Stimulated activated CD4-positive, alpha-beta T cell treated with anti-CD3 and anti-CD28 coated beads, TNF-alpha, amount 100 ng/mL, for 24 hours (primary cell): ENCODE results near the gene SRR.

Source experiments
- DNase-seq, 3 experiments: peaks; one replicate each; pipeline ENCODE4 v3.0.0-alpha.2; 2020; ENCODE audit warnings: low read depth in 3 of 3

Gene SRR

DNA sequence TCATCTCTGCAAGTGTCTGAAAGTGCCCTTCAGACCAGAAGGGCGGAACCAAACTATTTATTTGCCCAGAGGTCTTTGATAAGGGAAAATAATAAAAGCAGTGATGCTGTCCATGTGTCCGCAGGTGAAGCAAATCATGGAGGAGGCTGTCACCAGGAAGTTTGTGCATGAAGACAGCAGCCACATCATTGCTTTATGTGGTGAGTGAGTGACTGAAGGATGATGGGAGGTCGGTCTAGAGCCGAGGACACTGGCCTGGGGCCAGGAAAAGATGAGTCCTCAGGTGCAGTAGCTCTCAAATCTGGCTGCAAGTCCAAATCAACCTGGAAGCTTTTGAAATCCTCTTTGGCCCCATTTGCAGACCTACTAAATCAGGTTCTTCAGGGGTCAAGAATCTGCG lies 39.7 kb downstream of the SRR start:
- peak in 1 of 3 experiments; percentile 52 for DNase-seq

DNA sequence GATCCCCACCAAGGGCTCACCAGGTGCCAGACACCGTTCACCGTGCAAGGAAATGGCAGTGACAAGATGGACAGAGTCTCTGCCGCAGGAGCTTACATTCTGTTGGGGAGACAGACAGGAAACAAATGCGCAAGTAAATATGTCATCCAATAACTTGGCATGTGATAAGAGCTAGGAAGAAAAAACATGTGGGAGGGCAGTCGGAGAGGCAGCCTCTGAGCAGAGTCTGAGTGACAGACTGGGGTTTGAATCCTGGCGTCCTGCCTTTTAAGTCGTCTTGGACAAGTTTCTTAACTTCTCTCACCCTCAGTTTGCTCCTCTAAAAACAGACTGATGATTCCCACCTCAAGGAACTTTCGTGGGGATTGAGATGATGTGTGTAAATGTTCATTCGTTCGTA lies 40.8 kb downstream of the SRR start:
- no peak for DNase-seq

DNA sequence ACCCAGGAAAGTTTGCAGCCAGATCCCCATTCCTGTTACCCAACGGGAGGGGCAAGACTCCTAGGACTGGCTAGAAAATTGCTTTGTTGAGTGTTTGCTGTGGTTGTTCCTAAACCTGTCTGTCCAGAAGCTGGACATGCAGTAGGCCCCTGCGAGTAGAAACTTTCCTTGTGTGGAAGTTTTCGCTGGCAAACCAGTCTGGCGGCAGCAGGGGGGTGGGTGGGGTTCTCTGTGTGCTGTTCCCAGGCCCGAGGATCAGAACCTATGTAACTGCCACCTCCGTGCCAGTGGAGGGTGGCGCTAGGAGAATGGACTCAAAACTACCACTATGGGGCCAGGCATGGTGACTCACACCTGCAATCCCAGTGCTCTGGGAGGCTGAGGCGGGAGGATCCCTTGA lies 42.7 kb downstream of the SRR start:
- no peak for DNase-seq

DNA sequence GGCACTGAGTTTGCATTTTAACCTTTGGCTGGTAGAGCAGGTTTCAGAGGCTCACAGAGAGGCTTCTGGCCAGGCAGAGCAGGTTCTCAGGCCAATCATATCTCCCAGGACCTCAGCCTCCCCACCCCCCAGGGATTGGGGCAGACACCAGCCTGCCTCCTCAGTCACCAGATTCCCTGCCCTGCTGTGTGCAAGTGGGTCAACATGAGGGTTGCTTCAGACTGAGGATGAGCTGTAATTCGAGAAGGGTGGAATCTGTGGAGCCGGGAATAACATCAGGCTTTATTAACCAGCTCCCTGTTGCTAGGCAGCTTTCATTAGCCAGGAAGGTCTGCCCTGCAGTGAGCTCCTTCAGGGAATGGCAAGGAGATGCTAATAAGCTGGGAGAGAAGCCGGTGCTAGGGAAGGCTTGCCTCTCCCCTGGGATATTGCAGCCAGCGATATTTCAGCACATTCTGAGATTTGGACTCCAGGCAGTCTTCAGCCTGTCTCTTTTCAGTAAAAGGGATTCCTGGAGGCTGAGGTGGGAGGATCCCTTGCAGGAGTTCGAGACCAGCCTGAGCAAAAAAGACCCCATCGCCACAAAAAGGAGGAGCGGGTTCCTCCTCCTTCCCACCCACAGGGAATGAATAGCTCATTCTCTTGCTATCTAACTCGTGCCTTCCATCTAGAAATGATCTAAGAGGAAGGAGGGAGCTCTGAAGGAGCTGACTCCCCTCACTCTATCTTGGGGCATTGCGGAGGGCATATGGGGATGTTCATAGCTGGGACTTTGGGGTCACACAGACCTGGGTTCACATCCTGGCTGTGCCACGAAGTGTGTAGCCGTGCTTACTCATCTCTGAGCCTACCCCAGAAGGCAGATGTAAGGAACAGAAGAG lies 44.3 kb downstream of the SRR start:
- DNase-seq: no peak

DNA sequence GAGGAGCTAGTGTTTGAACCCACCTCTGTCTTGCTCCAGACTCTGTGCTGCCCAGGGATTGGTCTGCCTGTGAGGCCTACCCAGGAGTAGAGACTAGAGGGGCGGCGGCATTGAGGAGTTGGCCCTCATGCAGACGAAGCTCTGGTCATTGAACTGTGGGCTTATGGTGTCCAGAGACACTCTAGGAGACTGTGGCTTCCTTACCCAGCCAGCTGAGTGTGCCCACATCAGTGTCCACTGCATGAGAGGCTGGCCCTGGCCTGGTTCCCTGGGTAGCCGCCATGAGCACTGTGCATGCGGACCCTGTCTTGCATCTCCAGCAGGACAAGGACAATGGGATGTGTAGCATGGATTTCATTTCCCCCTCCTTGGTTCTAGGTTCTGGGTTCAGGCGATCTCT lies 47.5 kb downstream of the SRR start:
- no peak for DNase-seq

DNA sequence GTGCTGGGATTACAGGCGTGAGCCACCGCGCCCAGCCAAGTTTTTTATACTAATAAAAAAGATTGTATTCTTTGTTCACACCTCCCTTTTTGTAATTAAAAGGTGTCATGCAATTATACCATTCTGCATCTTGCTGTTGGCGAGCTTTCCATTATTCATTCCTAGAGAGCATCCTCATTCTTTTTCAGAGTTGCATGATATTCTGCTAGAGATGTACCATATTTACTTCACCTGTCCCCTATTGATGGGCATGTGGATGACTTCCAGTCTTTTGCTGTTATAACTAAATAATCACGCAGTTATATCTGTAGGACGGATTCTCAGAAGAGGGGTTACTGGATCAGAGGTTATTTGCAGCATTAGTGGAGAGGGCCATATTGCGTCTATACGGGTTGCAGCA lies 50.6 kb downstream of the SRR start:
- no peak for DNase-seq

GRCh38 chr17:2357237-2357636 lies 53.5 kb downstream of the SRR start:
- no peak for DNase-seq

DNA sequence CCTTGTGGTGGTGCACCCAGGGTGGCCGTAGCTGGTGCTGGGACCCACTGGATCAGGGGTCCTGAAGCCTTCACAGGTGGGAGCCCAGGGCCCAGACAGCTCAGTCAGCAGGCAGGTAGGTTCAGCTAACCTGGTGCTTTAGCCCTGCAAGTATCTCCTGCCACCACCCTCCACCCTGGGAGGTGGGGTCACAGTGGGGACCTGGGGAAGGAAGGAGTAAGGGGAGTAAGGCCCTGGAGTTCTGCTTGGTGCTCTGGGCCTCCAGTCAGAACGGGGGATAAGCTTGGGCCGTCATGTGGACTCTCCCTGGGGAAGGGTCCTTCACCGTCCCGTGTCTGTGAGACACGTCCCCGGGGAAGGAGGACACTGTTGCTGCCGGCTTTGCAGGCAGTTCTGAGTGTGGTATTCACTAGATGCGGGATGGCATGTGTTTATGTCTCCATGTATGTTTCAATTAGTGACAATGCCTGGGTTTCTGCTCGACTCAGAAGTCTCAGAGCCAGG lies 54.2 kb downstream of the SRR start:
- DNase-seq: no peak

DNA sequence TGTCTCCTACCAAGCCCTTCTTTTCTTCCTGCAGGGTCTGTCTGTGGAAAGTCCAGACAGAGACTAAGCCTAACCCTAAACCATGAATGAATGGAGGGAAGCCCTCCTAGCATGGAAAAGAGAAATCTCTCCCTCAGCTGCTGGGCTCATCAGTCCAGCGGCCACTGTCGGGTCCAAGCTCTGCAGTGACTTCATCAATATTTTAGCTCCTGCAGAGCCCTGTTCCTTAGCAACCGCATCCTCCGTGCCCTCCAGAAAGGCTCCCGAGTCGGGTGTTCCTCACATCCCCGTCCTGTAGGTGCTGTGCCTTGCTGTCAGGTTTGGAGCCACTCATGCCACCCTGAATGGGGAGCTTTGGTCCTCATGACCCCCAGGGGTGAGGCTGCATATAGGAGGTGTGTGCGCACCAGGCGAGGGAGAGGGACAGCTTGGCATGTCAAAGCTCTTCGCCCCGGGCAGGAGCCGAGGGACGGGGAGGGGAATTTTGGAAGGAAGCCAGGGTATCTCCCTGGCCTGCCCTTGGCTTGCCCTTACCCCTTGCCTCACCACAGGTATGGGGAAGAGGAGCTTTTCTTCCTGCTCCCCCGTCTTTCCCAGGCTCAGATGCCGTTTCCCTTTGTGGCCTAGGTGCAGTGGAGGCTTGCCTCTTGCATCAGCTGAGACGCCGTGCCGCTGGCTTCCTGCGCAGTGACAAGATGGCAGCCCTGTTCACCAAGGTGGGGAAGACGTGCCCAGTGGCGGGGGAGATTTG lies 57.4 kb downstream of the SRR start:
- DNase-seq: no peak

DNA sequence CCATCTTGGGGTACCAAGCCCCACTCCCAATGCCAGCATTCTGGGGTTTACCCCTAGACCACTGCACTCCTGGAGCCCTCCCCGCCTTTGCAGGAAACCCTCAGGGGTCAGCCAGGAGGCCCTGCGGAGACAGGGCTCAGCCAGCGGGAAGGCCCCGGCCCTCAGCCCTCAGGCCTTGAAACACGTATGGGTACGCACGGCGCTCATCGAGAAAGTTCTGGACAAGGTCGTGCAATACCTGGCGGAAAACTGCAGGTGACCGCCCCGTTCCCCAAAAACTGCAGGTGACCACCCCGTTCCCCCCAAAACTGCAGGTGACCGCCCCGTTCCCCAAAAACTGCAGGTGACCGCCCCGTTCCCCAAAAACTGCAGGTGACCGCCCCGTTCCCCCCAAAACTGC lies 58.3 kb downstream of the SRR start:
- DNase-seq: no peak

DNA sequence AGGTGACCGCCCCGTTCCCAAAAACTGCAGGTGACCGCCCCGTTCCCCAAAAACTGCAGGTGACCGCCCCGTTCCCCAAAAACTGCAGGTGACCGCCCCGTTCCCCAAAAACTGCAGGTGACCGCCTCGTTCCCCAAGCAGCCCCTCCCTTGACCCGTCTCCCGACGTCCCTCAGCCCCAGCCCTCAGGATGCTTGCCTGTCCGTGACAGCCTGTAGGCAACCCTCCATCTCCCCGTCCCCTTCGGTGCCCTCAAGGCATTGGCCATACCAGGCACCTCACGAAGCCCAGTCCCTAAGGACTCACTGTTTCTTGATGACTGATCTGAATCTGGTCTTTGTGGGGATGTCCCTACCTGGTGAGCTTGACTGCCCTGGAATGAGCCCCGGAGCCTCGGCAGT lies 58.7 kb downstream of the SRR start:
- no peak for DNase-seq

GRCh38 chr17:2362881-2363280 lies 59.1 kb downstream of the SRR start:
- no peak for DNase-seq

DNA sequence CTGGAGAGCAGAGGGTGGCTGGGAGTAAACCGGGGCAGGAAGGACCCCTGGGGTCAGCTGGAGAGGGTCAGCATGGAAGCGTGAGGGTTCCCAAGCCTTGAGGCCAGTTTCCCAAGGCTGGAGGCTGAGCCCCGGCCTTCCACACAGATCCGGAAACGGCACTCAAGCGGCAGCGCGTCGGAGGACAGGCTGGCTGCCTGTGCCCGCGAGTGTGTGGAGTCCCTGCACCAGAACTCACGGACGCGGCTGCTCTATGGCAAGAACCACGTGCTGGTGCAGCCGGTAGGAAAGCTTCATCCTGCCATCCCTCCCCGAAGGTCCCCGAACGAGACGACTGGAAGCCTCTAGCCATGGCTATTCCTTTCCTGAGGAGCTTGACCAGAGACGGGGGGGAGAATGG lies 59.6 kb downstream of the SRR start:
- DNase-seq: no peak

DNA sequence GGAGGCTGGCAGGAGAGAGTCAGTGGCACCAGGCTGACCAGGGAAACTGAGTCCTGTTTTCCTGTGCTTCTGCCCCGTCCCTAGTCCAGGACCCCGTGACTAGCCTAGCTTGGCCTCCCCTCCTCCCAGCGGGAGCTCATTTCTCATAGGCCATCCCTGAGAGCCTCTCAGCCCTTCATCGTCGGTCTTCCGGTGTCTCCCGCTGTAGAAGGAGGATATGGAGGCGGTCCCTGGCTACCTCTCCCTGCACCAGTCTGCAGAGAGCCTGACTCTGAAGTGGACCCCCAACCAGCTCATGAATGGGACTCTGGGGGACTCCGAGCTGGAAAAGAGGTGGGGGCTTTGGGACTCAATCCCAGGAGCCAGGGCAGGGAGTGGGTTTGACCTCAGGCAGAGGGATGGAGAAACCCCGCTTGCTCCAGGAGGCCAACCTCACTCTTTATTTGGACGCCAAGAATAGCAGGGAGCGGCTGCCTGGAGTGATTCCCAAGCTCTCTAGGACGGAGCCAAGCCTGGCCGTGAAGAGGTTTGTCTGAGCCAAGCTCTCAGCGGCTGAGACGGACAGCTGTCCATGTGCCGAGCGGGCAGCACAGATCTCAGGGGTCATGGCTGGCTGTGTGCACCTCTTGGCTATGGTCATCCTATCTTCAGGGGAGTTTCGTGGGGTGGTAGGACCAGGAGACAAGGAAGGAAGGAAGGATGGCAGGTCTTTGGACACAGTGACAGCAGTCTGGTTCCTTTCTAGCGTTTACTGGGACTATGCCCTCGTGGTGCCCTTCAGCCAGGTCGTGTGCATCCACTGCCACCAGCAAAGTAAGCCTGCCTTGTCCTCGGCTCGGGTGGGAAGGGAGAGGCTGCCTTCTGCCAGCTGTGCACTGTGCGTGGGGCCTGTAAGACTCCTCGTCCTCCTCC lies 60.4 kb downstream of the SRR start:
- no peak for DNase-seq

DNA sequence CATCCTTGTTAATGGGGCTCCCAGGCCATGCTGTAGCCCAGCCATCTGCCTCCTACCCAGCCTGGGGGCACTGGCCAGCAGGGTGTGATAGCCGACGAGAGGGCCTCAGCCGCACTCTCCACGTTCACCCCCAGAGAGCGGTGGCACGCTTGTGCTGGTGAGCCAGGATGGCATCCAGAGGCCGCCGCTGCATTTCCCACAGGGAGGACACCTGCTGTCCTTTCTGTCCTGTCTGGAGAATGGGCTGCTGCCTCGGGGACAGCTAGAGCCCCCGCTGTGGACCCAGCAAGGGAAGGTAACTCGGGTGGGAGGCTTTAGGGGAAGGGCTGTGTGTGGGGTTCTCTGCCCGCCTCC lies 61.0 kb downstream of the SRR start:
- DNase-seq: no peak

DNA sequence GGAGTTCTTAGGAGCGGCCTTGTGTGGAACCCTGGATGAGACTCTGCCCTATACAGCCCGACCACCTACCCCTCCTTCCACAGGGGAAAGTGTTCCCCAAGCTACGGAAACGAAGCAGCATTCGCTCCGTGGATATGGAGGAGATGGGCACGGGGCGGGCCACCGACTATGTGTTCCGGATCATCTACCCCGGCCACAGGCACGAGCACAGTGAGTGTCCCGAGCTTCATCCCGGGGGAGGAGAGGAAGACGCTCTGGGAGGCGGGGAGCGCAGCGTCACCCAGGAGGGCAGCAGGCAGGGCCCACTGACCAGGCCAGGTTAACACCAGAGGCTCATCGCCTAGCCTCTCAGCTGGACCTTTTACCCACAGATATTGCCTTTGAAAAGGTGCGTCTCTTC lies 61.4 kb downstream of the SRR start:
- no peak for DNase-seq

- no peak for DNase-seq
Observed at GRCh38 chr17:2366747-2367494, 63.2 kb downstream of the SRR start.

DNA sequence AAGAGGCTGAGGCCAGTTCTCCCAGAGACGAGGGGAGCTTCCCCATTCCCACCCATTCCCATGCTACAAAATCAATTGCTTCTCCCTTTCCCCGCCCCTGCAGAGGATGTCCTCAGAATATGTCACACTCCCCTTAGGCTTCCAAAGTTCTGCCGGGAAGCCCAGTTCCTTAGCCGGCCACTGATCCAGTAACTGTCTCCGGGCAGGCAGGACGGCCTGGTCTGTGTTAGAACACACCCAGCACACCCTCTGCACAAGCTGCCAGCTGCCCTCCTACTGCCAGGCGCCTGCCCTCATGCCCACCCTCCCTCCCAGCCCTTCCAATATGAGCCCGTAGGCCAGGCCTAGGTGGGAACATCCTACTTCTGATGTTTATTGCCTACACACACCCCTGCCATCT lies 64.6 kb downstream of the SRR start:
- no peak for DNase-seq

DNA sequence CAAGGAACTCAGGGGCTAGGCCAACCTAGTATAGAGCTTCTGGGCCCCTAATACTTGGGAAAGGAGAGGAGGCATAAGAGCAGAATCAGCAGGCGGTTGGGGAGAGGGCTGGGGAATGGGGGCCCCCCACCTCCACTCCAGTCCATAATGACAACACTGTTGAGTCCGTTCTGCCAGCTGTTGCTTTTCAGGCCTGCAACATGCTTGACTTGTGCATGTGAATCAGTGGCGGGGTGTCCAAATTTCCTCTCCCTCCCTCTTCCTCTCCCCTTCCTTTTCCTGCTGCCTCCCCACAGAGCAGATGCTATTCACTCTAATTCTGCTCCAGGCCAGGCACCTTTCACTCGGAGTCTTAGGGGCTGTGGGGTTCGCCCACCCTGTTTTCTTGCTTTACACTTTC lies 65.3 kb downstream of the SRR start:
- DNase-seq: no peak

- no peak for DNase-seq
Observed at GRCh38 chr17:2369551-2370210, 65.9 kb downstream of the SRR start.

DNA sequence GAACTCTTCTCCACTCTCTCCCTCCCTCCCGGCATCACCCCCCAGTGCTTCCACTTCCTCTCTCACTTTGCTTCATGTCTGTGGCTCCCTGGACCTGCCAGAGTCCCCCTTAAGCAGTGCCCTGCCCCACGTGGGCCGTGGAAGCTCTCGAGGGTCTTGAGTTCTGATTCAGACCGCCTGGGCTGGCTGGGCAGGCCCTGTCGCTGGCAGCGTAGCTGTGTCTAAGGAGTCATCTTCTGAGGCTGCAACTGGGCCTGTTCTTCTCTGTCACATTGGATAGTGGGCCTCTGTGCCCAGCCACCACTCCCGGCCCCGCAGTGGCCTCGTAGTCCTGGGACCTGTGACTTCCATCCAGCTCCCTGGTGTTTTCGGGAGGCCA lies 66.5 kb downstream of the SRR start:
- no peak for DNase-seq
